Cardiac fibroblast (primary cell): ENCODE results near the gene FOXS1.

Source experiments
- DNase-seq, 2 donors: peaks; one replicate each; pipeline versions ENCODE4 v3.0.0 to v3.0.0-alpha.2; 2010; ENCODE audit warnings: low read depth in 2 of 2
- H3K4me3 ChIP-seq, 2 donors: replicated peaks in 1 of 2; 1 replicate in 1 of 2; 2 replicates in 1 of 2; pipeline ENCODE4 v1.5.1; 2011; ENCODE audit warnings: low read depth in 2 of 2, low read length in 2 of 2, mild to moderate bottlenecking in 2 of 2, moderate library complexity in 1 of 2
- CTCF ChIP-seq: IDR thresholded peaks from one replicate; pipeline ENCODE4 v1.5.1; 2011; ENCODE audit warnings: low read depth, mild to moderate bottlenecking, low read length, inconsistent platforms

The FOXS1 gene

GRCh38 chr20:31839782-31840487, 5.5 kb downstream of the FOXS1 start:
- H3K4me3 ChIP-seq: no peak overlapping the region
- no peak for TF ChIP-seq CTCF
- peak in 1 of 2 donors; percentile 43 for DNase-seq

DNA sequence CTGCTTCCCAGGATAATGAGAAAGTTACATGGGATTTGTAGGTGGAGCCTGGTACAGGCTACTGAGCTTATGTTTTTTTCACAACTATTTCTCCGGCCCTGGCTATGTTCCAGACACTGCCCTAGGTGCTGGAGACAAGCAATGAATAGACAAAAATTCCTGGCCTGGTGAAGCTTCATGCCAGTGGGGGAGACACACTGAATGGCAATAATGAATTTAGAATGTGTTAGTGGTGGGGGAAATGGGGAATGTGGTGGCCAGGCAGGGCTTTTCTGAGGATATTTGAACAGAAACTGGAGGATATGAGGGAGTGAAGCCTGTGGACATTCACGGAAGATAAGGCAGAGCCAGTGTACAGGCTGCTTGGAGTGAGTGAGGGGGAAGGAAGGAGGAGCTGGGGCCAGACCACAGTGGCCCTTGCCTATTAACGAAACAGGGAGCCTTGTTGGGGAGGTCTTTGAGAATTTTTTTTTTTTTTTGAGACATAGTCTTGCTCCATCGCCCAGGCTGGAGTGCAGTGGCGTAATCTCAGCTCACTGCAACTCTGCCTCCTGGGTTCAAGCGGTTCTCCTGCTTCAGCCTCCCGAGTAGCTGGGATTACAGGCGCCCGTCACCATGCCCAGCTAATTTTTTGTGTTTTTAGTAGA, 6.6 kb downstream of the FOXS1 start:
- no peak overlapping the region for H3K4me3 ChIP-seq
- TF ChIP-seq CTCF: no peak
- DNase-seq: peak; percentile 60 to 65

DNA sequence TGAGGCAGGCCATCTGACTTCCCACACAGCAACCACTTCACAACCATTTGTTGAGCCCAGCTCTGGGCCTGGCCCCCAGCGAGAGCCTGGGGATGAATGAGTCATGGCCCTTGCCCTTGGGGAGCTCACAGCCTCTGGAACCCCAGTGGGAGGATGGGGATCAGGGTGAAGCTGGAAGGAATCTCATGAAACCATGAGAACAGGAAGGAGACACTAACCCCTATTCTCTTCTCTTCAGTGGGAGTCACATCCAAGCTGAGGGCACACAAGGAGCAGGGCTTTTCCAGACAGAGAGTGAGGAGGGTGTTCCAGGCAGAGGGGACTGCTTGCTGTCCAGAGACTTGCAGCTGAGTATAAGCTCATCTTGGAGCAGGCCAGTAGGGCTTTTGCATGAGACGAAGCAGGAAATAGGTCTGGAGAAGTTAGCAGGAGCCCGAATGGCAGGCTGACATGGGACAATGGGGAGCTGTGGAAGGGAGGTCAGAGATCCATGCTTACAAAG, 7.5 kb downstream of the FOXS1 start:
- H3K4me3 ChIP-seq: no peak overlapping the region
- DNase-seq: peak; percentile 46 to 86
- no peak for TF ChIP-seq CTCF

- no peak for TF ChIP-seq CTCF
- H3K4me3 ChIP-seq: no peak overlapping the region
- peak in 1 of 2 donors; percentile 48 for DNase-seq
Observed at GRCh38 chr20:31836853-31837608, 8.4 kb downstream of the FOXS1 start.

DNA sequence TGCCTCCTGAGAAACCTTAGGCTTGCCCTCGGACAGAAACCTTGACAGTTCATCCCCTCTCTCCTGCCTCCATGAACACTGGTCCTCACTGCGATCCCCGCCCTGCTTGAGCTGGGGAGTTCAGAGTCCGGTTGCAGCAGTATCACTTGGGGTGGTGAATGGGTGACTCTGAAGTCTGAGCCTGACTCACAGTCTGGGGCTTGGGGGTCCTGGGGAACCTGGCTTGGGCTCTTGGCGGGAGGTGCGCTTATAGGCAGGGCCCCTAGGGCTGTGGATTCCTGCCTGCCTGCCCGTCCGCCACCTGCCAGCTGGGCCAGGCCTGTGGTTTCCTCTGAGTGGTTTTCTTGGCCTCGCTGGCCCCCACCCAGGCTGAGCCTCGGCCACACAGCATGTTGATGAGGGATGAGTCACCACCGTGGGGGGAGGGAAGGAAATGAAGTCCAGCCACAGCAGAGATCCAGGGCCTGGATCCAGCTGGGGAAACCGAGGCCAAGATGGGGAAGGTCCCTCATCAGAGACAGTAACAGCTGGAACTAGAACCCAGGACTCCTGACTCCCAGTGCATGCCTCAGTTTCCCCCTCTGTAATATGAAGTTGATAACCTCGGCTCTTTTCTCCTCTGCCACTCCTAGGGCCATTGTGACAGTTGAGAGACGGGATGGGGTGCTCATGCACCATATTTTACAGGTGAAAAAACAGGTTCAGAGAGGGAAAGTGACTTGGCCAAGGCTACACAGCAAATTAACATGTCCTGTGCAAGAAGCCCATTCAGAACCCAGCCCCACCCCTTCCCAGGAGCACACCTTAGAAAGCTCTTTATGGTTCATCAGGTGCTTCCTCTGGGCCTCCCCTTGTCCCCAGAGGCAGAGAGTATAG, 9.2 kb downstream of the FOXS1 start:
- no peak for TF ChIP-seq CTCF
- H3K4me3 ChIP-seq: no peak overlapping the region
- peak; percentile 90 to 93 for DNase-seq

DNA sequence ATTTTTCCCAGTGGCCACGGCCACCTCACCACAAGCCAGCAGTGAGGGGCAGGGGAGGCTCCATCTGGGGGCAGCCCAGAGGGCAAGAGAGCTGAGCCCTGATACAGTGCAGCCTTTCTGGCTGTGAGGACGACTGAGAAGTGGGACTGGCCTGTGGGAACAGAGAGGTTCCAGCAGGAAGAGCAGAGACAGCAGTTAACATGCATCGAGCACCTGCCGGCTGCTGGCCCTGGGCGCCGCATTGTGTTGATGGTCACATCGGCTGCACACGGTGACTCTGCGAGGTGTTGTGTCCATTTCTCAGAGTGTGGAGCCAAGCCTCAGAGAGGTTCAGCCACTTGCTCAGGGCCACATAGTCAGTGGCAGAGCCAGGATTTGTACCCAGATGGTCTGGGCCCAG, 9.8 kb downstream of the FOXS1 start:
- TF ChIP-seq CTCF: no peak
- DNase-seq: no peak
- no peak overlapping the region for H3K4me3 ChIP-seq
